Suprapubic skin (tissue), 4 donors: ENCODE results near the gene MMP3.

Source experiments
- POLR2A ChIP-seq, 2 donors: fragments of 450-650 bp; IDR thresholded peaks; one replicate each; pipeline ENCODE4 v1.6.1; 2017; ENCODE audit warnings: antibody characterized with exemption in 2 of 2, mild to moderate bottlenecking in 2 of 2, moderate library complexity in 2 of 2
- POLR2AphosphoS5 ChIP-seq, 3 donors: sonication (generic); formaldehyde crosslinking; IDR thresholded peaks; one replicate each; pipeline ENCODE4 v1.6.1; 2017; ENCODE audit warnings: antibody characterized with exemption in 3 of 3
- TF ChIP-seq, protein P1 (sequence below), 2 donors: fragments of 200-600 bp in 1 of 2; fragments of 450-650 bp in 1 of 2; sonication (generic) in 1 of 2; IDR thresholded peaks; one replicate each; pipeline ENCODE4 v1.5.1; 2016 to 2019; ENCODE audit warnings: antibody characterized with exemption in 2 of 2, mild to moderate bottlenecking in 1 of 2, moderate library complexity in 1 of 2

DNA sequence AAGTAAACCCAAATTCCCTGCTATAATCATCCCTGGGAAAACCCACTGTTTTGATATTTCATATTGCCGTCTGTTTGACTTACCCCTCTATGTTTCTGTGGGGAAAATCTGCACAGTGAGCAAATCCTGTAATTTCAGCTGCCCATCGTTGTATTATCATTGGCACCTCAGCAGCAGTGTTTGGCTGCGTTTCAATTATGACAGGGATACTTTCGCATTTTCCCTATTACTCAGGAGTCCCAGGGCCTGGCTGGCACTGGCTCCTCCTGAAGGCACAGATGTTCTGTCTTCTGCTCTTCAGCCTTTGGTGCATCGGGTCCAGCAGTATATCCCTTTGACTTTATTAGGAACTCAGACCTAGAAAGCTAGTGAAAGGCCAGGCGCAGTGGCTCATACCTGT lies 43.6 kb upstream of the MMP3 start:
- TF ChIP-seq POLR2A (IDR thresholded peaks at IDR 0.05) (no peak), POLR2AphosphoS5 (IDR thresholded peaks at IDR 0.05) (no peak)
- TF ChIP-seq, protein P1, sequence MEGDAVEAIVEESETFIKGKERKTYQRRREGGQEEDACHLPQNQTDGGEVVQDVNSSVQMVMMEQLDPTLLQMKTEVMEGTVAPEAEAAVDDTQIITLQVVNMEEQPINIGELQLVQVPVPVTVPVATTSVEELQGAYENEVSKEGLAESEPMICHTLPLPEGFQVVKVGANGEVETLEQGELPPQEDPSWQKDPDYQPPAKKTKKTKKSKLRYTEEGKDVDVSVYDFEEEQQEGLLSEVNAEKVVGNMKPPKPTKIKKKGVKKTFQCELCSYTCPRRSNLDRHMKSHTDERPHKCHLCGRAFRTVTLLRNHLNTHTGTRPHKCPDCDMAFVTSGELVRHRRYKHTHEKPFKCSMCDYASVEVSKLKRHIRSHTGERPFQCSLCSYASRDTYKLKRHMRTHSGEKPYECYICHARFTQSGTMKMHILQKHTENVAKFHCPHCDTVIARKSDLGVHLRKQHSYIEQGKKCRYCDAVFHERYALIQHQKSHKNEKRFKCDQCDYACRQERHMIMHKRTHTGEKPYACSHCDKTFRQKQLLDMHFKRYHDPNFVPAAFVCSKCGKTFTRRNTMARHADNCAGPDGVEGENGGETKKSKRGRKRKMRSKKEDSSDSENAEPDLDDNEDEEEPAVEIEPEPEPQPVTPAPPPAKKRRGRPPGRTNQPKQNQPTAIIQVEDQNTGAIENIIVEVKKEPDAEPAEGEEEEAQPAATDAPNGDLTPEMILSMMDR (IDR thresholded peaks at IDR 0.05): no peak
